SIG-M5 treated with dmso at 0.1 percent for 504 hours (cell line): ENCODE measurements around the gene WDR18.

Source experiments
- DNase-seq: peaks from one replicate; lab custom pipeline; 2025; ENCODE audit not compliant: unreplicated experiment; lab: John Stamatoyannopoulos, UW

Gene WDR18, protein sequence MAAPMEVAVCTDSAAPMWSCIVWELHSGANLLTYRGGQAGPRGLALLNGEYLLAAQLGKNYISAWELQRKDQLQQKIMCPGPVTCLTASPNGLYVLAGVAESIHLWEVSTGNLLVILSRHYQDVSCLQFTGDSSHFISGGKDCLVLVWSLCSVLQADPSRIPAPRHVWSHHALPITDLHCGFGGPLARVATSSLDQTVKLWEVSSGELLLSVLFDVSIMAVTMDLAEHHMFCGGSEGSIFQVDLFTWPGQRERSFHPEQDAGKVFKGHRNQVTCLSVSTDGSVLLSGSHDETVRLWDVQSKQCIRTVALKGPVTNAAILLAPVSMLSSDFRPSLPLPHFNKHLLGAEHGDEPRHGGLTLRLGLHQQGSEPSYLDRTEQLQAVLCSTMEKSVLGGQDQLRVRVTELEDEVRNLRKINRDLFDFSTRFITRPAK

DNA sequence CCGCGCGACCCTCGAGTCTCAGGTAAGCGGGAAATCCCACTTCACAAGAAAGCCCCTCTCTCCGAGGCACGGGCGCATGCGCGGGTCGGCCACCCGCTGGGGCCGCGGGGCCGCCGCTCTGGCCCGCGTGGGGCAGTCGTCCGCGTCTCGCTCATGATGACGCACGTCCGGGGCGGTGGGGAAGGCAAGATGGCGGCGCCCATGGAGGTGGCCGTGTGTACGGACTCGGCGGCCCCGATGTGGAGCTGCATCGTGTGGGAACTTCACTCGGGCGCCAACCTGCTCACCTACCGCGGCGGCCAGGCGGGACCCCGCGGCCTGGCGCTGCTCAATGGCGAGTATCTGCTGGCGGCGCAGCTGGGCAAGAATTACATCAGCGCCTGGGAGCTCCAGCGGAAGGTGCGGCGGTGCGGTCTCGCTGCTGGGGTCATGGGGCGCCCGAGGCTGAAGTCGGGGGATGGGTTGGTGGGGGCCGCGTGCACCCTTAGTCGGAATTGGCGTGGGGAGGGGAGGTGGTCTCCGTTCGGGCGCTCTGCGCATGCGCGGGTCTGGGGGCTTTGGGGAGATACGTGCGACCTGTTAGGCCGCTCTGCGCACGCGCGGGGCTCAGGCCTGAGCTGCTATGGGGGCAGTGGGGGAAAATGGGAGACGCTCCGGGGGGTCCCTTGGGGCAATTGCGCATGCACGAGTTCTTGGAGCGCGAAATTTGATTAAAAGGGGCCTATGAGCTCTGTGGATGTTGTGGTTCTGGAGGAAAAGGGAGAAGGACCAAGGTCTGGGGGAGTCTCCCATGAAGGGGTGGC, at the start of gene WDR18:
Gene WDR18 (plus strand): TSS at position 181 of the 803 bp plus-strand sequence. CDS start 9 bp downstream, at position 190.
- DNase-seq, result peak; percentile 77

DNA sequence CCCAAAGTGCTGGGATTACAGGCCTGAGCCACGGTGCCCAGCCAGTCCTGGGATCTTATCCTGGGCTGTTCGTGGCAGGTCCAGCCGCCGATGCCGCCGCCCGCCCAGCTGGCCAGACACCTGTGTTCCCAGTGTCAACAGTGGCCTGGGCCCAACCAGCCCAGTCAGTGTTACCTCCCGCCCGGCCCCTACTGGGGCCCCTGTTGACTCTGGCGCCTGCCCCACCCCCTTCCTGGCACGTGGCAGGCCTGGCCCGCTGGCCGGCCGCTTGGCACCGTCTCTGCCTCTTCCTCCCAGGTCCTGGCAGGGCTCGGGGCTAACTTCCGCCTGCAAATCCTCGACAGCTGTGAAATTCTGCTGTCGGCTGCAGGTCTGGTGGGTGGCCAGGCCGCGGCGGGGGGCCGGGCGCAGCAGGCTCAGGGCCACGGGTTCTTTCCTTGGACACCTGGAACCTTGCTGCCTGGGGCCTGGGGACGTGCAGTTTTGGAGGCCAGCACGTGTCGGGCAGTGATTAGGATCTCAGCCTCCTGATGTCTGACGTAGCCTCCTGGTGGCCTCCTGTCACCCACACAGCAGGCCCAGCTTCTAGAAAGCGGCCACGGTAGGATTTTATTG, 49.2 kb upstream of the WDR18 start:
- no peak for DNase-seq

DNA sequence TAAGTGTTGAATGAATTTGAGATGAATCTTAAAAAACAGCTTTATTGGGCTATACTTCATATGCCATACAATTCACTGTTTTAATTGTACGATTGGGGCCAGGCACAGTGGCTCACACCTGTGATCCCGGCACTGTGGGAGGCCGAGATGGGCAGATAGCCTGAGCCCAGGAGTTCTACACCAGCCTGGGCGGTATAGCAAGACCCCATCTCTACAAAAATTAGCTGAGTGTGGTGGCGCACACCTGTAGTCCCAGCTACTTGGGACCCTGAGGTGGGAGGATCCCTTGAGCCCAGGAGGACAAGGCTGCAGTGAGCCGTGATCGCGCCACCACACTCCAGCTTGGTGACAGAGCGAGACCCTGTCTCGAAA, 48.0 kb upstream of the WDR18 start:
- no peak for DNase-seq

DNA sequence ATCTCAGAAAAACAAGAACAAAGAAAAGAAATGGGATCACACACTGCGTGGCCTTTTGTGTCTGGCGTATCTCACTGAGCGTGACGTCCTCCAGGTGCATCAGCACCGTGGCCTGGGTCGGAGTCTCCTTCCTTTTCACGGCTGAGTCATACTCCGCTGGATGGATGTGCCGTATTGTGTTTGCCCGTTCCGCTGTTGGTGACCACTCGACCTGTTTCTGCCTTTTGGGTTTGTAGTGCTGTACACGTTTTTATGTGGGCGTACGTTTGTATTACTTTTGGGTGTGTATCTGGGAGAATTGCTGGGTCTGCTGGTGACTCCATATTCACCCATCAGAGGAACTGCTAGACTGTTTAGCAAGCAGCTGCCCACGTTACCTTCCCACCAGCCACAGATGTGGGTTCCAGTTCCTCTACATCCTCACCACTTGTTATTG, 46.9 kb upstream of the WDR18 start:
- peak; percentile 17 for DNase-seq

DNA sequence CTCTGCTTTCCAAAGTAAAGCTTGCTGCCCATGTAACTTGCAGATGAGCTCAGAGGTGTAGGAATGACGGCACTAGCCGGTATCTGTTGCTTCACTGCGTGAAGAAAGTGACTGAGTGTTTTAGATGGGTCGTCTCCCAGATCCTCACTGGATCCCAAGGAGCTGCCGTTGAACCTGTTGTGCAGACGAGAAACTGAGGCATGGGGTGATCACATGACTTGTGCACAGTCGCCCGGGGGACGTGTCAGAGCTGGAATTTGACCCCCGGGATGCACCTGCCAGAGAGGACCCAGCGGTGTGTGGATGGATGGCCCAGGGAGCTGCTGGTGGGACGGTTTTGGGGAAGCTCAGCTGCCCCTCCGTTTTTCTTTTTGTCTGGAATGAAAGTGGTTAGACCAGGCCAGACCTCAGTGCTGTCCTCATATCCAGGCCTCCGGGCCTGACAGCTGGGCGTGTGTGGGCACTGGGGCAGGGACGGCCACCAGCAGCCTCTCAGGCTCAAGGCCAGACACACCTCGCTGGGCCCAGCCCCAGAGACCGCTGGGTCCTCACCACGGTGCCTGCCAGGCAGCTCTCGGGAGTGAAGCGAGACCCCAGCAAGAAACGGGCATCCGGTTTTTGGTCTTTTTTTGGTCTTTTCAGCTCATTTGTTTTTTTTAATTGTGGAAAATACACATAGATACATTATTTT, 45.8 kb upstream of the WDR18 start:
- DNase-seq, result no peak

DNA sequence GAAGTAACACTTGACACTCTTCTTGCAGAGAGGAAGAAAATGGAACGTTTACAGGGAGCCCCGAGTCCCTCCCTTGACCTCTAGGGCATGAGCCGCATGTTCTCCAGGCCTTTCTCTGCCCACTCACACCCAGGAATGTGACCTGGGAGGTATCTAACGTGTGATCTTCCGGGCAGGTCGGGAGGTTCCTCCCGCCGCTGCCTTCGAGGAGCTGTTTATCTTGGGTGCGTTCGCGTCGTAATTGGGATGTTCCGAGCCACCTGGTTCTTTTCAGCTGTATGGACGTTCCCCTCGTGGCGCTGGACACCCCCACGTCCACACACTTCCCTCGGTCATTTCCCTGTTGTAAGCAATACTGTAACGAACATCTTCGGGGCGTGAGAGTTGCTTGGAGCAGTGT, 44.7 kb upstream of the WDR18 start:
- no peak for DNase-seq

DNA sequence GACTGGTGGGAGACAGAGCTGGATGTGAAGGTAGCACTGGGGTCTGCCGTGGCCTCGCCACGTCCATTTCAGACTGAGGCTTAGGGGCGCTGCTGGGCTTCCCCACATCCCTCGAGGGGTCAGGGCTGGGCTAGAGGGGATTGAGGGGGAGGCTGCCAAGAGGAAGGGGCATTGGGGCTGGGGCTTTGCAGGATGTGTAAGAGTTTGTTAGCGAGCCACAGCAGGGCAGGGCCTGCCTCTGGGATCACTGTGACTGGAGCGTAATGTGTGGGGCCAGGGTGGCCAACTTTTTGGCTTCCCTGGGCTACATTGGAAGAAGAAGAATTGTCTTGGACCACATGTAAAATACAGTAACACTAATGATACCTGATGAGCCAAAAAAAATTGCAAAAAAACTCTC, 44.2 kb upstream of the WDR18 start:
- DNase-seq, result no peak

DNA sequence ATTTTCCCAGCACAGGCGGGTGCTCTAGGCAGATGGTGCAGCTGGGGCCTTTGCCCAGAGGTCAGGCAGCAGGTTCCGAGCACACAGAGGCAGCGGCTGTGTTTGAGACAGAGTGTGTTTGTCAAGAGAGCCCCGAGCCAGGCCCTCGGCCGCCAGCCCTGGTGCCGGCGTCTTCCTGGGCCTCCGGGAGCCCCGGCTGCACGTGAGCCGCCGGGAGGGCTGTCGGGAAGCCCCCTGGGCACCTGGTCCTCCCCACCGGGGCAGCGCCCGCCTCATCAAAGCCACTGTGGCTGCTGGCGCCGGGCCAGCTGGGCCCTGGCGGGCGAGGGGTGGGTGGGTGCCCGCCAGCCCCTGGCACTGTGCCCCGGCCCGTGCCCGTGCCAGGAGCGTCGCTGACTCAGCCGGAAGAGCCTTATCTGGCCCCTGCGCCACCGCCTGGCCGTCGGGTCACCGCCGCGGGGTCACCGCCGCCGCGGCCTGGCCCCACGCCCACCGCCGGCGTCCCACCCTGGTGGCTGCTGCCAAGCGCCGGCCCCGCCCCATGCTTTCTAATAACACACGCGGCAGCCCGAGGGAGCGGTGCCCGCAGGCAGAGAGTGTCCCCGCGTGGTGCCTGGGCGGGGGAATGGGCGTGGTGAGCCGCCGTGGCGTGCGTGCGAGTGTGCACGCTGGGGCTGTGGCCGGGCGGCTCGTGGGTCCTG, 43.4 kb upstream of the WDR18 start:
- no peak for DNase-seq

DNA sequence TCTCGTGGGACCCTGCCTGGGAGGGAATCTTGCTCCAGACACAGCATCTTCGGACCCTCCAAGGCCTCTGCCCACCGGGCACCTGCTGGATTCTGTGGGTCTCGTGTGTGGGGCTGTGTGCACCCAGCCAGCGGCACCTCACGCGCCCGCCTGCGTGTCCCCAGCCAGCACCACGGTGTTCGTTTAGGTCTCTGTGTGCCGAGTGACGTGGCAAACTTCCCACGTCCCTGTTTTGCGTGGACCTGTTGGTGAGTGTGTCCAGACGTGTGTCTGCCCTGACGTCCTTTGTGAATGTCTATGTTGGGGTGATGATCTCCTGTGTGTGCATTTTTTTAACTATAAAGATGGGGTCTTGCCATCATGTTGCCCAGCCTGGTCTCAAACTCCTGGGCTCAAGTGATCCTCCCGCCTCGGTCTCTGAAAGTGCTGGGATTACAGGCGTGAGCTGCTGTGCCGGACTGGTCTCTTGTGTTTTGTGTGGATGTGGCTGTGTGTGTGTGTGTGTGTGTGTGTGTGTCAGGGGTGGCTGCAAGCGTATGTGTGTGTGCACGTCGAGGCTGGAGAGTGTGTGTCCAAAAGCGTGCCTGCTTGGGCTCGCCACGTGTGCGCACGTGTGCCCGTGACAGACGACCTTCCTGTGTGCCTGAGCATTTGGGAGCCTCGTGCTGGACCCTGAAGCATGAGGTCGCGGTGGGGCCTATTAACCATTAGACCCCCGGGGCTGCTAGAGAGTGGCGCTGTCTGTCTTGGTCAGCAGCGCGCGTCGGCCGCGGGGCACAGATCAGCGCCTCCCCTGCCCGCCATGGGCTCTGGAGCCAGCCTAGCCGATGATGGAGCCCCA, 42.6 kb upstream of the WDR18 start:
- no peak for DNase-seq

DNA sequence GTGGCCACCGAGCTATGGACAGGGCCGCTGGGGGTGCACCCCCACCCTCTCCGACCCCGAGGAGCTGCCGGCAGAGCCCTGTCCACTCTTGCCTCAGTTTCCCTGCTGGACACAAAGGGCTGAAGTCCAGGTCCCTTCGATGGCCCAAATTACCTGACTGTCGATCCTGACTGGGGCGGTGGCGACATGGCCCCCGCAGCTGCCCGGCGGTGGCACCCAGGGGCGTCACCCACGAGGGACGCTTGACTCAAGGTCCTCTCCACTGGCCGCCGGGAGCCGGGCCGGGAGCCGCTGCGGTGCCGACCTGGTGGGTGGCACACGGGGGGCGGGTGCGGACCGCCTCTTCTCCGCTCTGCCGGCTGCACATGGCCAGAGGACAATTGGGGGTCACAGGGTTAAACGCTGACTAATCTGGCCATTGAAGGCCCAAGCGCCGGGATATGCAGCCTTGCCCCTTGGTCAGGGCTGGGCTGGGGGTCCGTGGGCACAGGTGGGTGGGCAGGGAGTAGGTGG, 42.0 kb upstream of the WDR18 start:
- no peak for DNase-seq

DNA sequence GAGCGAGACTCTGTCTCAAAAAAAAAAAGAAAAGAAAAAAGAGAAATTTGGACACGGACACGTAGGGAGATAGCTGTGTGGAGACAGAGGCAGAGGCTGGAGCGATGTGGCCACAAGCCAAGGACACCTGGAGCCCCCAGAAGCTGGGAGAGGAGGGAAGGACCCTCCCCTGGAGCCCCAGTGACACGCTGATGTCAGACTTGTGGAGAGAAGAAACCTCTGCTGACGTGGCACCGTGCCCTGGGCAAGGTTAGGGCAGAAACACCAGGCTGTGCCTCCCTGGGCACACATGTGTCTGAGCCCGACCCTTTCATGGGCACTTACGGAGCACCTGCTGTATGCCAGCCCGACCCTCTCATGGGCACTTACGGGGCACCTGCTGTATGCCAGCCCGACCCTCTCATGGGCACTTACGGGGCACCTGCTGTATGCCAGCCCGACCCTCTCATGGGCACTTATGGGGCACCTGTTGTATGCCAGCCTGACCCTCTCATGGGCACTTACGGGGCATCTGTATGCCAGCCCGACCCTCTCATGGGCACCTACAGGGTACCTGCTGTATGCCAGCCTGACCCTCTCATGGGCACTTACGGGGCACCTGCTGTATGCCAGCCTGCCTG, 40.5 kb upstream of the WDR18 start:
- no peak for DNase-seq

DNA sequence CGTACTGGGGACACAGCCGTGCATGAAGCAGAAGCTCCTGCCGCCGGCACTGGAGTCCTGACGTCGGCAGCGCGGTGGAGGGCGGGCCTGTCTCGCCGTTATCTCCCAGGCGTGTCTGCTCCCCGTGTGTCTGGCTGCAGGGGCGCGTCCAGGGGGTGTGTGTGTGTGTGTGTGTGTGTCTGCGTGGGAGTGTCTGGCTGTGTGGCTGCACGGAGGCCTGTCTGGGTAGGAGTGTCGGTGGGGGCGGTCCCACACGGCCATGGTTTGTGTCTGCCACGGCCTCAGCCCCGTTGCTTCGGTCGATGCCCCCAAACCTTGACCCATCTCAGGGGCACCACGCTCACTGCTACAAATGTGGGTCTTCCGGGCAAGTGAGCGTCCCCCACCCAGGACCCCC, 40.0 kb upstream of the WDR18 start:
- no peak for DNase-seq

DNA sequence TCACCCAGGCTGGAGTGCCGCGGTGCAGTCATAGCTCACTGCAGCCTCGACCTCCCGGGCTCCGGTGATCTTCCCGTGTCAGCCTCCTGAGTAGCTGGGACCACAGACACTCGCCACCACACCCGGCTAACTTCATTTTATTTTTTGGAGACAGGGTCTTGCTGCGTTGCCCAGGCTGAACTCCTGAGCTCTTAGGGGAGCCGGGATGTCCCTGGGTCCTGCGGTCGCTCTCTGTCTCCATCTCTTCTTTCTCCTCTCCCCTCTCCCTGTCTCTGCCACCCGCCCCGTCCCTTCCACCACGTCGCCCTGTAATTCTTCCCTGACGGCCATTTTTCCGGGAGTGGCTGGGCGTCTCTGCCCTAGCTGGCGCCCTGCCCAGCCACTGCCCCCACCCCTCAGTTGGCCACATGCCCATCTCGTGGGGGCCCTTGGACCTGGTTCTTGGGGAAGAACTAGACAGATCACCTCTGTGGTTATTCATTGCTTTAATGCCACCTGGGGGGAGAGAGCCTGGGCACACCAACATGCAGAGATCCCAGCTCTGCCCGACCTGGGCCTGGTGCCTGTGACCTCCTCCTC, 39.4 kb upstream of the WDR18 start:
- no peak for DNase-seq

DNA sequence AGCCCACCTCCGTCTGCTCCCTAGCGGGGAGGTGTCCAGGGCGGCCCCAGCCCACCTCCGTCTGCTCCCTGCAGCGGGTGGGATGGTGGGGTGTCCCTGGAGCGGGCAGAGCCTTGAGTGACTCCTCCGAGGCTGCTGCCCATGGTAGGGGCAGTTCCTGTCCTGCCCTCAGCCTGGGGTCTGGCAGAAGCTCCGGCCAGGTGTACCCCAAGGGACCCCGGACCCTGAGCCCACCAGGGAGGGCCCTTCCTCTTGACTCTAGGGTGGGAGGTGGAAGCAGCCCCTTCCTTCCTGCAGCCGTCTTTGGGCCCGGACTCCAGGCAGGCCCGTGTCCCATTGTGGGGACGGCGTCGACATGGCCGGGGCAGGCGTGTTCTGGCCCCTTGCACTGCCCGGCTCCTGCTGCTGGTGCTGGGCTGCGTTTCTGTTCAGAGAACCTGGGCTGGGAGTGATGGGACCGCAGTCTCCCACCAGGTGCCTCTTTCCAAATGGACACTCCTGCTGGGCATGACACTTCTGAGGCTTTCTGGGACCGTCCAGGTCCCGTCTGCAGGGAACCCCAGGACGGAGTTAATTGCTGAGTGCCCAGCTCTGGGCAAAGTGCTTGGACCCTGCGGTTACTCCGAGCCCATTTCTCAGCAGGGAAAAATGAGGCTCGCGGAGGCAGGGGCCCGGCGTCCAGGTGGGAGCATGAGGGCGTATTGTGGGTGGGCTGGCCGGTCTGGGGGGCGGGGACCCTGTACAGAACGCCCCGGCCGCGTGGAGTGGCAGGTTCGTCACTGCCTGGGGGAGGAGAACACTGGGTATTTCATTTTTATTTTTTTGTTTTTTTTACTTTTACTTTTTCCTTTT, 38.5 kb upstream of the WDR18 start:
- DNase-seq, result no peak

DNA sequence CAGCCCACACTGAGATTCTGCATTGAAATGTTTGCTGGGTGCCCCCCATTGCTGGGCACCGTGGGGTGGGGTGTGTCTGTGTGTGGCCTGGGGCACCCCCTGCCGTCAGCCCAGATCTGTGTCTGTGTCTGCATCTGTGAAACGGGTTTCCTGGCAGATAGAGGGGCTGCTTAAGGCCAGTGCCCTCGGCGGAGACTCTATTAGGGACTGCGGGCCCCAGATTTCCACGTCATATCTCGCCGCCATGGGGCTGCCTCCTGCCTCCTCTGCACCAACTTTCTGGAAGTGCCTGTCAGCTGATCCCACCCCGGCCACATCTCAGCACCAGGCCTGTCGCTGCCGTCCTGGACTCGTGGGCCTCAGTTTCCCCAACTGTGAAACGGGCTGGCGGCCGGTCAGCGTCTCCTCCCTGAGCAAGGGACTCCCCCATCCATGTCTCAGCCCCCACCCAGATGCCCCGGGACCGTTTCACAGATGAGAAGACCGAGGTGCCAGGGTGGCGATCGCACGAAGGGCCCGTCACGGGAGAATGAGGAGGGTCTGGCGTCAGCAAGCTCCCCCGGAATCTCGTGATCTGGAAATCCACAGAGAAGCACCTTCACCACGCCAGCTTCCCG, 36.9 kb upstream of the WDR18 start:
- no peak for DNase-seq

DNA sequence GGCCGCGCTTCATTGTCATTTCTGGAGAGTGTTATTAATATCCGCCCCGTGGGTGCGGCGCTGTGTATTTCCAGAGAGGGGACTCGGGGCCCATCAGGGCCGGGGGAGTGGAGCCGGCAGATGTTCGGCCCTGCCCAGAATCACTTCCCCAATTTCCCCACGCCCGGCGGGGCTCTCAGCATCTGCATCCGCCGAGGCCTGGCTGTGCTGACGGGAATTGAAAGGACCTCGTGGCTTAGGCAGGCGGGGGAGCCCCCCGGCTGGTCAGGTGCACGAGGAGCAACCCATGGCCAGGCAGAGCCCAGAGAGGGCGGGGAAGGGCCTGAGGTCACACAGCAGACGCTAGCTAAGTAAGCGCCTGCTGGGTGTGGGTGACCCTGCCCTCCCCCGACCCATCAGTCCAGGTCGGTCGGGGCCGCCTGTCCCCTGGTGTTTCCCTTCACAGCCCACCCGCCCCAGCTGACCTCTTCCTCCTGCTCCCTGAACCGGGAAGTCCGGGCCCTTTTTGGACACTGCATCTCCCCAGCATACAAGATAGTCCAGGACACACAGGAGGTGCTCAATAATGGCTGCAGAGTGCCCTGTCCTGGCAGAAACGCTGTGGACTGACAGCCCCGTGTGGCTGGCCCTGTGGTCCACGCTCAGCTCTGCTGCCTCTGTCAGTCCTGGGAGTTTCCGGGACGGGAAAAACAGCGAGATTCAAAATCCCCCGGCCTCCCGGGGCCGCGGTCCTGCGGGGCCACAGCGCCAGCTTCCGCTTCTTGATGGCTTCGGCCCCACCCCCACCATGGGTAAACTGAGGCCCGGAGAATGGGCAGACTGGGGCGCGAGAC, 36.2 kb upstream of the WDR18 start:
- DNase-seq, result peak; percentile 88
